K562 (cell line): ENCODE results near the gene DPEP2NB.

Experiments used
- ATF3 ChIP-seq, 2 experiments: fragments of 450-650 bp in 1 of 2; sonication (generic) in 1 of 2; formaldehyde crosslinking in 1 of 2; IDR thresholded peaks in 1 of 2; conservative IDR thresholded peaks in 1 of 2; 2 replicates each; pipeline versions ENCODE4 v1.6.1 to v1.8.1; 2016 to 2023; ENCODE audit warnings: mild to moderate bottlenecking in 2 of 2, moderate library complexity in 2 of 2, inconsistent platforms in 1 of 2, missing genetic modification reagents in 1 of 2
- CTCF ChIP-seq, 3 experiments: IDR thresholded peaks in 2 of 3; conservative IDR thresholded peaks in 1 of 3; 2 replicates each; pipeline ENCODE4 v1.5.1; 2011 to 2012; ENCODE audit warnings: low read length in 3 of 3, mild to moderate bottlenecking in 3 of 3, control low read depth in 2 of 3, improper control_type of control experiment in 1 of 3, inconsistent platforms in 1 of 3, low read depth in 1 of 3, mixed read lengths in 1 of 3, moderate library complexity in 1 of 3; ENCODE audit not compliant: insufficient read depth in 2 of 3
- HNRNPK ChIP-seq: fragments of 200-400 bp; formaldehyde crosslinking; IDR thresholded peaks from one replicate; pipeline ENCODE4 v1.6.1; 2018; ENCODE audit warnings: mild to moderate bottlenecking, low read depth, low read length; ENCODE audit not compliant: poor library complexity, severe bottlenecking
- TAF1 ChIP-seq: IDR thresholded peaks from 2 replicates; pipeline ENCODE4 v1.6.1; 2011; ENCODE audit warnings: mild to moderate bottlenecking, low read length, moderate library complexity; ENCODE audit not compliant: insufficient read depth, control insufficient read depth, severe bottlenecking; ENCODE audit errors: extremely low read depth
- ZNF121 ChIP-seq: sonication (generic); formaldehyde crosslinking; conservative IDR thresholded peaks from 2 replicates; pipeline ENCODE4 v1.8.0; 2022; ENCODE audit warnings: missing genetic modification reagents
- ZNF274 ChIP-seq: IDR thresholded peaks from 2 replicates; pipeline ENCODE4 v1.6.1; 2011; ENCODE audit warnings: low read depth, mild to moderate bottlenecking, low read length, moderate library complexity, borderline replicate concordance
- ZNF76 ChIP-seq: fragments of 250-450 bp; sonication (Bioruptor Pico); IDR thresholded peaks from 2 replicates; pipeline ENCODE4 v1.4.0; 2020; ENCODE audit warnings: mild to moderate bottlenecking, moderate library complexity, borderline replicate concordance

GRCh38 chr16:68046106-68046505, 30.4 kb upstream of the DPEP2NB start:
- TF ChIP-seq TAF1, result no peak
- TF ChIP-seq ZNF274, result no peak
- TF ChIP-seq HNRNPK, result no peak
- no peak for TF ChIP-seq ZNF76 (CRISPR knock-in tag)
- TF ChIP-seq CTCF (IDR thresholded peaks at IDR 0.05 in 2 of 3, conservative IDR thresholded peaks at IDR 0.05 in 1 of 3; ENCODE audit: insufficient read depth in 2 of 3, low read depth in 1 of 3, low read length in 3 of 3), result no peak
- TF ChIP-seq ATF3 (IDR thresholded peaks at IDR 0.05), result no peak
- no peak for TF ChIP-seq ATF3 (CRISPR knock-in tag; conservative IDR thresholded peaks at IDR 0.05)
- TF ChIP-seq ZNF121, result no peak
